IPS-NIHi7 (cell line): Measurements from ENCODE around the gene ANK2.
A peak's percentile ranks its signal among the peaks of the same experiment; 100 is the strongest.

Experiments used
- DNase-seq: peaks from one replicate; pipeline ENCODE4 v3.0.0; 2012; ENCODE audit warnings: mixed read lengths; ENCODE audit errors: extremely low spot score

ANK2 gene

DNA sequence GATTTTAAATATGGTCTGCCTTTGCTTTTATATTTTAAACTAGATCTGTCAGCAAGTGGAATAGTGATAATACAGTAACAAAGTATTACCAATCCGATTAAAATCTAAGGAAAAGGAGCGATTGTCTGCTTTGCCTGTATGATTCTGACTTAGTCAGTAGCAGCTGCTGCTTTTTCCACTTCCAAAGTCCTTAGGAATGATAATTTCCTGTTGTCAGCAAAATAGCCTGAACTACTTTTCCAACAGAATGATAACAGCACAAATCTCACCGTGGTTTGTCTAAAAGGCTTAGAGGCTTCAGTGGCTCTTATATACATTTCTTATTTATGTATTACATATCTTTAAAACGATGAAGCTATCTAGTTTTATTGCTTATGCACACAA, 290.0 kb downstream of the ANK2 start:
- no peak for DNase-seq

DNA sequence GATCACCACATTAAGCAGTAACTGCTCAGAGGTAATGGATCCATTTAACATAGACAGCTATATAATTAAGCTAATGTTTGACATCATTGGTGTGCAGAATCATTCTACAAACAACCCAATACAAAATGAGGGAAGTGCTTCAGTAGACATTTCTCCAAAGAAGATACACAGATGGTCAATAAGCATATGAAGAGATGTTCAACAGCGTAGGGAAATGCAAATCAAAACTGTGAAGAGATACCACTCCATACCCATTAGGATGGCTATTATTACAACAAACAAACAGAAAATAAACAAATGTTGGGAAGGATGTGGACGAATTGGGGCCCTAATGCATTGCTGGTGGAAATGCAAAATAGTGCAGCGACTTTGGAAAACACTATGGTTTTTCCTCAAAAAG, 294.6 kb downstream of the ANK2 start:
- no peak for DNase-seq

DNA sequence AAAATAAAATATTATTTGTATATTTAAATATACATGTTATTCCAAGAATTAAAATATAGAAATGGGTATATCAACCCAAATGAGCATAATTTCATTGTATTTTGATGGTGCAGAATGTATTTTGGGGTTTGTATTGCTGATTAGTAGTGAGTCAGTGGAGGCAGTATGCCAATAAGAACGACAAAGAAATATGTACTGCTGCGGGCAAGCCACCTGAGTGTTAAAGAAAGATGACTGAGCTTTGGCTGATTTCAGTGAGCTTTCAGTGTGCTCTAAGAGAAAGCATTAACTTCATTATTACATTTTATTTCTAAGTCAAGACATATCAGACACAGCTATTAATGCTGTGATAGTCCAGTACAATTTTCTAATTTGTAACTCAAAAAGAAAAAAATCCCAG, 297.8 kb downstream of the ANK2 start:
- no peak for DNase-seq

DNA sequence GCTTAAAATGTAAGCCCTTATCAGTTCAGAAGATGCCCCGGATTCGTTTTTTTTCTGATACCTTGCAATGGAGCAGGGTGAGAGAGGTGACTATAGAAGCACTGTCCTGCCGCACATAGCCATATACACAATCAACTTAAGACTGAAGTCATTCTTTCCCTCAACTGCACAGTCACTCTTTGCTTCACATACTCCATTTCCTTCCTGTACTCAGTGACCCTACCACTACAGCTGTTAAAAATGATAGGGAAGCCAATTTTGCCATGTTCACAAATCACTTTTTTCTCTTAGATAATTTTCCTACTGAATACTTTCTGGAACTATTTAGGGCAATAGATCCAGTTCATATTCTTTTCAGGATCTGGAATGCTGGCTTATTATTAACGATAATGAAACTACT, 300.0 kb downstream of the ANK2 start:
- DNase-seq: no peak

DNA sequence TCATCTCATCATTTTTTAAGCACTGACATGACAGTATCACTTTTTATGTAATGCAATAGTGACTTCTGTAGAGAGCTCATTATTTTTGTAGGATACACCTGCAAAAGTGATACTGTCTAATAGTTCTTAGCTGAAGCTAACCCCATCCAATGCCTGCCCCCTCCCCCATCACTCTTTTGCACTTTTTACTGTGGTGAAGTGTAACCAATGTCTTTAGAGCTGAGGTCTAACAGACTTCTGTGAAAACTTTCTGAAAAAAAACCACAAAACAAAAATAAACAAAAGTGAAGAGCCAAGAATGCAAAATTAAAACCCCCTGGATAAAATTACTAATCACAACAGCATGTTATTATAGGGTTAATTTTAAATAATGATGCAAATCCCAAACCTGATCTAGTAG, 301.1 kb downstream of the ANK2 start:
- no peak for DNase-seq

DNA sequence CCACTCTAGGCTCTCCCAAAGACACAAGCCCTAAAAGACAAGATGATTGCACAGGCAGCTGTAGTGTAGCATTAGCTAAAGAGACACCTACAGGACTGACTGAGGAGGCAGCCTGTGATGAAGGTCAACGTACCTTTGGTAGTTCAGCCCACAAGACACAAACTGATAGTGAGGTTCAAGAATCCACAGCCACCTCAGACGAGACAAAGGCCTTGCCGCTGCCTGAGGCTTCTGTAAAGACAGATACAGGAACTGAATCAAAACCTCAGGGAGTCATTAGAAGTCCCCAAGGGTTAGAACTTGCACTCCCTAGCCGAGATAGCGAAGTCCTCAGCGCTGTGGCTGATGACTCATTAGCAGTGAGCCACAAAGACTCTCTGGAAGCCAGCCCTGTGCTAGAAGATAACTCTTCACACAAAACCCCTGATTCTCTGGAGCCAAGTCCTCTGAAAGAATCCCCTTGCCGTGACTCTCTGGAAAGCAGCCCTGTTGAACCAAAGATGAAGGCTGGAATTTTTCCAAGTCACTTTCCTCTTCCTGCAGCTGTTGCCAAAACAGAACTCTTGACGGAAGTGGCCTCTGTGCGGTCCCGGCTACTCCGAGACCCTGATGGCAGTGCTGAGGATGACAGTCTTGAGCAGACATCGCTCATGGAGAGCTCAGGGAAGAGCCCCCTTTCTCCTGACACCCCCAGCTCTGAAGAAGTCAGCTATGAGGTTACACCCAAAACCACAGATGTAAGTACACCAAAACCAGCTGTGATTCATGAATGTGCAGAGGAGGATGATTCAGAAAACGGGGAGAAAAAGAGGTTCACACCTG, 306.3 kb downstream of the ANK2 start:
- DNase-seq: peak; percentile 29

- DNase-seq: no peak
Measured at GRCh38 chr4:113356453-113356852, 307.0 kb downstream of the ANK2 start.

DNA sequence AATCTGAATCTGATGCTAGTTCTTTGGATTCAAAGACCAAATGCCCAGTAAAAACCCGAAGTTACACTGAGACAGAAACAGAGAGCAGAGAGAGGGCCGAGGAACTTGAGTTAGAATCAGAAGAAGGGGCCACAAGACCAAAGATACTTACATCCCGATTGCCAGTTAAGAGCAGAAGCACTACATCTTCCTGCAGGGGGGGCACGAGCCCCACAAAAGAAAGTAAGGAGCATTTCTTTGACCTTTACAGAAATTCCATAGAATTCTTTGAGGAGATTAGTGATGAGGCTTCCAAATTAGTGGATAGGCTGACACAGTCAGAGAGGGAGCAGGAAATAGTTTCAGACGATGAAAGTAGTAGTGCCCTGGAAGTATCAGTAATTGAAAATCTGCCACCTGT, 309.3 kb downstream of the ANK2 start:
- DNase-seq: no peak

GRCh38 chr4:113365377-113365776, 315.9 kb downstream of the ANK2 start:
- DNase-seq: no peak

DNA sequence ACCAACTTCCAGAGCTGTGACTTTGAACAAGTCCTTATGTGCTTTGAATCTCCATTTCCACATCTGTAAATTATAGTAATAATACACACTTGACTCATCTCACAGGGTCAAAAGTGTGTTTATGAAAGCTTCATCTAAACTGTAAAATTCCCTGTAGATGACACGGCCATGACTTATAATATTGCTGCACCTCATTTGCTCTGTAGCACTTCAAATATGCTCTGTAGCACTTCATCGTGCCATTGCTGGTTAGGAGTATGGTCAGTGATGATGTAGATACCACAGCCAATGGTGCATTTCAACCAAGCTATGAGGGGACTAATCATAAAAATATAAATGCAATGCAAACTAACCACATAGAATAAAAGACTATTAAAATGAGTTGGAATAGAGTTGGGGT, 318.6 kb downstream of the ANK2 start:
- no peak for DNase-seq

DNA sequence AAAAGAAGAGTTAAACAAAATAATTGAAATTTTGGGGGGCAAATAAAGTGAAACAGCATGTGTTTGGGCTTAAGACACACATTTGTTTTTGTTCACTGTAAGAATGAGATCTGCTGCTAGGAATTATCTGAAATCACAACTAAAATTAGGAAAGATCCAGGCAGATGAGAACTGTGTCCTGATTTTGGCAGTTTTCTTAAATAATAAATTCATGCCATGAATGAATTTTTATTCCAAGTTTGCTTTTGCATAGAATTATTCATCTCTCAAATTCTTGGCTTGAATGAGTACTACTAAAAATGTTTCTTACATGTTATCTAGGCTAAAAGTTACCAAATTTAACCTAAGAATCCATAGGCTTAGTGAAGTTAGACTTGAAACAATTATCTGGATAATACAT, 321.7 kb downstream of the ANK2 start:
- no peak for DNase-seq

DNA sequence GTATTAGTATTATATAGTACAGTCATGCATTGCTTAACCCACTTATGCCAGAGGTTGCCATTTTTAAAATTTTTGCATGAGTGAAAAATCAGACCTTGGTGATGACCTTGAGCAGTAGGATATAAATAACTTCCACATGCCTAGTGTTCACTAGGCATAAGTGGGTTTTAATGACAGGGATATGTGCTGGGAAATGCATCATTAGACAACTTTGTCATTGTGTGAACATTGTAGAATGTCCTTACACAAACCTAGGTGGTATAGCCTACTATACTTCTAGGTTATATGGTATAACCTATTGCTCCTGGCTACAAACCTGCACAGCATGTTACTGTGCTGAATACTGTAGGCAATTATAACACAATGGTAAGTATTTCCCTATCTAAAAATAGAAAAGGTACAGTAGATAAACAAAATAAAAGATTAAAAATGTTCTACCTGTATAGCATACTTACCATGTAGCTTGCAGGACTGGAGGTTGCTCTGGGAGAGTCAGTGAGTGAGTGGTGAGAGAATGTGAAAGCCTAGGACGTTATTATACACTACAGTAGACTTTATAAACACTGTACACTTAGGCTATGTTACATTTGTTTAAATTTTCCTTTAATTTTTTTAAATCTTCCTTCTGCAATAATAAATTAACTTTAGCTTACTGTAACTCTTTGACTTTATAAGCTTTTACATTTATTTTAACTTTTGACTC, 326.7 kb downstream of the ANK2 start:
- no peak for DNase-seq

GRCh38 chr4:113378836-113379235, 329.4 kb downstream of the ANK2 start:
- no peak for DNase-seq

DNA sequence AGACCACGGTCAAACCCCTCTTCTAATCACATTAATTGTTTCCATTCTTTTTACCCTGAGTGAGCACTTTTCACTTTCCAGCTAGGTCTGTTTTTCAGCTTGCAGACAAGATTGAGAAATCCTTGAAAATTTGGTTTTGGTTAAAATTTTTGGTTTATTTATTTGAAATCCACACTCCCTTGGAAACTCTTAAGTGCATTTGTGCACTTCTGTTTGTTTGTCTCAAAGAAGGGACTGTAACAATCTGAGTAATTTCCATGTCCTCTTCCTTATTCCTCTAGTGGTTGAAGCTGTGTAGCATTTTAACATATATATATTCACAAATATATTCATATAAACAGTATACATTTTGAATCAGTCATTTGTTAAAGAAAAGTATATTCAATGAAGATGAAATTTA, 333.3 kb downstream of the ANK2 start:
- no peak for DNase-seq

- DNase-seq: no peak
Measured at GRCh38 chr4:113383111-113383785, 333.8 kb downstream of the ANK2 start.

DNA sequence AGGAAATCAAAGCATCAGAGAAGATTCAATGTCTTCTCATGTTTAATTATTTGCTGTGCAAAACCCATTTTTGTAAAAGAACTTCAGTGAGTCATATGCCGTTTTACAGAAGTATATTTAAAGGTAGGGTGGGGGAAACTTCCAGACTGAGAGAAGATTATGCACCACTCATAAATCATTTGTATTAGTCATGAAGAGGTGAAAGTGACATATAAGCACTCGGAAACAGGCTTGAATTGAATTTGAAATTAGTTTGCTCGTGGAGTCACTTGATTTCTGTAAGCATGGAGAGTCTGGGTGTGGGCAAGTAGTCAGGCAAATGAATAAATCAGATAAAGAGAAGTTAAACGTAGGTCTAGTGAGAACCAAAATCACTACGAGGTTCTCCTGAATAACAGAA, 335.1 kb downstream of the ANK2 start:
- DNase-seq: no peak

DNA sequence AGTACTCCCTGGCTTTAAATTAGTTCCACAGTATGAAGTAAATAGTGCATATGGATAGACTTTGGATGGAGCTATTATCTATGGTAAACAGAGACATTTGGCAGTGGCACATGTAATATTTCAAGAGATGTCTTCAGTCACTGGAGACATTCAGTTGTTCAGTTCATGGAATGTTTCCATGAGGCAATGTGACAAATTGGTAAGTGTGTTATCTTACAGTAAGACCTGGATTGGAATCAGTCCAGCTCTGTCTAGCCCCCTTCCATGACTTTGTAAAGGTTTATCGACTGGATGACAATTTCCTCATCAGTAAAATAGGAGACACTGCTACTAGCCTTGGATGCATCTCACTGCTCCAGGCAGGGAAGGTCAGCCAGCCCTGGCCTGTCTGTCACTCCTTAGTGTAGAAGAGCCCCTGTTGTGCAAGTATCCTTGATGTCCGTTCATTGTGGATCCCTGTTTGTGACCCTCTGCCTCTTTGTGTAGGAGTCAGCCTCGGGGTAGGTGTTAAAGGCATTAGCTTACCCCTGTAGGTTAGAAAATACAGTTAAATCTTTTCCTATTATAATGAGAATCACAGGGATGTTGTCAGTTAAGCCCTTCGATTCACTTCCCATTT, 335.9 kb downstream of the ANK2 start:
- DNase-seq: no peak

GRCh38 chr4:113389160-113389559, 339.7 kb downstream of the ANK2 start:
- DNase-seq: no peak

DNA sequence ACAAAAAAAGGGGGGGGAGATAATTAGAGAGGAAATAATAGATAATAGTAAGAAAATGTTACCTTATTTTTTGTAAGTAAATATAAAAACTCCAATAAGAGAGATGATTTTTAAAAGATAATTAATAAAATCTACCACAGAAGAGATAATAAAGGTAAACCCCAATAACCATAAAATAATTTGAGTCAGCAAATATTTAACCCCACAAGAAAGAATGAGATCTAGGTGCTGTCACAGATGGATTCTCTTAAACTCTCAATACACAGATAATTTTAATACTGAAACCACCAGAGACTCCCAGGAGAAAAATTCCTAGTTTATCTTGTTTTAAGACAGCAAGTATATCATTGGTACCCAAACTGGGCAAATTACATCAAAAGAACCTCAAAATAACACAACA, 341.4 kb downstream of the ANK2 start:
- no peak for DNase-seq

DNA sequence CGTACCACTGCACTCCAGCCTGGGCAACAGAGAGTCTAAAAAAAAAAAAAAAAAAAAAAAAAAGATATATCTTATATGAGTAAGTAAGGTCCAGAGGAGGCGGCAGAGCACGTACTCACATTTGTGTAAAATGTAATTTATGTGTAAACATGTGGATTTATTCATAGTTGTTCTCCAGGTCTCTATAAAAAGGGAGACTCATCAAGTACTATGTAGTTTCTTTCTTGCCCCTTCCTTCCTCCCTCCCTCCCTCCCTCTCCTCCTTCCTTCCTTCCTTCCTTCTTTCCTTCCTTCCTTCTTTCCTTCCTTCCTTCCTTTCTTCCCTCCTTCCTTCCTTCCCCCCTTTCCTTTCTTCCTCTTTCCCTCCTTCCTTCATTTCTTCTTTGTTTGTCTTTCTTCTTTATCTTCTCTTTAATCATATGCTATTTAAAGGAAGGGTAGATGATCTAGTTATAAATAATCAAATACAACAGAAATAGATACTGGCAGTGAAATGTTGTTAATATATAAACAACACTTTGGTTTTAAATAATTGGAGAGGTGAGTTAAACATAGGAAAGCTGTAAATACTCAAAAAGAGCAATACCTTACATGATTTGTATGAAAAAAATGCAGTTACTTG, 344.8 kb downstream of the ANK2 start:
- DNase-seq: no peak

- peak; percentile 71 for DNase-seq
Measured at GRCh38 chr4:113394730-113395530, 345.5 kb downstream of the ANK2 start.
